AG04449 (cell line): ENCODE results near the gene RPL23.

Experiments used
- CTCF ChIA-PET: fragments of 350-600 bp; formaldehyde crosslinking; extraction: SDS; loops from one replicate; lab custom pipeline; 2021; ENCODE audit warnings: antibody characterized with exemption; lab: Yijun Ruan, JAX
- POLR2A ChIA-PET: fragments of 400-600, 350-600 bp; formaldehyde crosslinking; extraction: SDS; loops from one replicate; lab custom pipeline; 2020; ENCODE audit warnings: antibody characterized with exemption, inconsistent platforms; lab: Yijun Ruan, JAX
- DNase-seq: peaks from one replicate; pipeline ENCODE4 v3.0.0-alpha.2; 2010; ENCODE audit warnings: low read depth, low spot score
- H3K4me3 ChIP-seq: 2 replicates; pipeline ENCODE4 v1.5.1; 2011; ENCODE audit warnings: low read depth, mild to moderate bottlenecking, control low read depth, low read length
- CTCF ChIP-seq: IDR thresholded peaks from one replicate; pipeline ENCODE4 v1.5.1; 2011; ENCODE audit warnings: mild to moderate bottlenecking, moderate library complexity, low read length, control low read depth, inconsistent platforms; ENCODE audit not compliant: insufficient read depth; ENCODE audit errors: missing control alignments

The RPL23 gene

GRCh38 chr17:38892620-38893019 lies 39.1 kb upstream of the RPL23 start:
- ChIA-PET POLR2A (interaction anchor here (1.2 kb wide), 1 partner anchor 8 kb away, joined by 3 read pairs; no protein-coding TSS in a partner anchor), CTCF (interaction anchor here (1.1 kb wide), 1 partner anchor 22 kb away, joined by 3 read pairs; no protein-coding TSS in a partner anchor)
- DNase-seq, result no peak
- TF ChIP-seq CTCF, result no peak
- H3K4me3 ChIP-seq, result no peak overlapping the region

- no peak overlapping the region for H3K4me3 ChIP-seq
- CTCF ChIA-PET, result no interaction called here
- no peak for DNase-seq
- TF ChIP-seq CTCF, result no peak
- POLR2A ChIA-PET, result interaction anchor here (1.2 to 1.4 kb wide), 2 partner anchors 9 to 11 kb away, joined by 3 read pairs; no protein-coding TSS in a partner anchor
Observed at GRCh38 chr17:38892083-38892482, 38.6 kb upstream of the RPL23 start.

GRCh38 chr17:38891441-38891840 lies 37.9 kb upstream of the RPL23 start:
- H3K4me3 ChIP-seq, result no peak overlapping the region
- no peak for TF ChIP-seq CTCF
- no peak for DNase-seq
- CTCF ChIA-PET, result no interaction called here
- POLR2A ChIA-PET, result interaction anchor here (1.4 kb wide), 1 partner anchor 10 kb away, joined by 3 read pairs; no protein-coding TSS in a partner anchor

GRCh38 chr17:38890410-38890746 lies 36.9 kb upstream of the RPL23 start:
- ChIA-PET POLR2A (no interaction called here), CTCF (no interaction called here)
- no peak for DNase-seq
- H3K4me3 ChIP-seq, result no peak overlapping the region
- no peak for TF ChIP-seq CTCF

- POLR2A ChIA-PET, result interaction anchor here (1.0 kb wide), 1 partner anchor 13 kb away, joined by 3 read pairs; no protein-coding TSS in a partner anchor
- TF ChIP-seq CTCF, result no peak
- CTCF ChIA-PET, result interaction anchor here (1.0 to 1.3 kb wide), 2 partner anchors 9 to 11 kb away, joined by 3 to 4 read pairs; no protein-coding TSS in a partner anchor
- DNase-seq, result no peak
- no peak overlapping the region for H3K4me3 ChIP-seq
Observed at GRCh38 chr17:38889745-38890409, 36.4 kb upstream of the RPL23 start.

GRCh38 chr17:38888842-38889241 lies 35.3 kb upstream of the RPL23 start:
- POLR2A ChIA-PET, result interaction anchor here (1.0 kb wide), 1 partner anchor 12 kb away, joined by 3 read pairs; no protein-coding TSS in a partner anchor
- no peak for DNase-seq
- no peak overlapping the region for H3K4me3 ChIP-seq
- CTCF ChIA-PET, result interaction anchor here (1.0 to 1.3 kb wide), 2 partner anchors 8 to 12 kb away, joined by 3 to 4 read pairs; no protein-coding TSS in a partner anchor
- TF ChIP-seq CTCF, result no peak
